ENCODE results near the gene VWA3A. TPM values are rescaled to one million over a fixed set of nuclear protein-coding genes. Genes with fewer than 3 reads are reported as not detected.
"Not testable (repeated sequence)": the region's sequence is repeated elsewhere in the genome, so short reads cannot be mapped to it uniquely, and the experiment has no call there.

The VWA3A gene
- total RNA-seq, 3 donors from 2014 or later (not counting 1 experiment from before 2014, with no cell fraction given): 0.28 to 0.39 (median 0.35) TPM

GRCh38 chr16:22144520-22144919 lies 52.2 kb downstream of the VWA3A start:
- Mint-ChIP-seq H3K27ac (no peak overlapping the region), H3K27me3 (ENCODE audit: low read depth in 2 of 2) (peaks cover 0 to 5% of the 10 kb centered on the region in 2 donors), H3K9me3 (no peaks in the 10 kb centered on the region), H3K4me1 (no peaks in the 10 kb centered on the region), H3K36me3 (no peaks in the 10 kb centered on the region), H3K4me3 (no peak overlapping the region)
- DNase-seq (no peak), ATAC-seq (no peak)
- Histone ChIP-seq H3K4me3 (ENCODE audit: low read length) (no peak overlapping the region), H3K9me3 (ENCODE audit: control insufficient read depth, insufficient read depth, low read length) (no peaks in the 10 kb centered on the region), H3K36me3 (ENCODE audit: control insufficient read depth, insufficient read depth, low read length) (no peaks in the 10 kb centered on the region), H3K27ac (ENCODE audit: low read length) (no peak overlapping the region), H3K4me1 (ENCODE audit: control insufficient read depth, insufficient read depth, low read length) (no peaks in the 10 kb centered on the region), H3K27me3 (ENCODE audit: control insufficient read depth, insufficient read depth, low read length) (no peaks in the 10 kb centered on the region)
- intact Hi-C loops (cut with micrococcal nuclease): no loop called here
- TF ChIP-seq CTCF (IDR thresholded peaks at IDR 0.05): no peak
- 94% methylated on average over 6 of the region's 6 CpGs for WGBS (ENCODE audit: insufficient coverage)

GRCh38 chr16:22147853-22148252 lies 55.5 kb downstream of the VWA3A start:
- 79% methylated on average over 8 of the region's 9 CpGs for WGBS (ENCODE audit: insufficient coverage)
- no peak overlapping the region for H3K4me3 Mint-ChIP-seq
- TF ChIP-seq CTCF (IDR thresholded peaks at IDR 0.05): no peak
- intact Hi-C loops (cut with micrococcal nuclease): no loop called here
- no peaks in the 10 kb centered on the region for H3K9me3 ChIP-seq (ENCODE audit: control insufficient read depth, insufficient read depth, low read length)
- no peak overlapping the region for H3K27ac Mint-ChIP-seq
- H3K27me3 Mint-ChIP-seq (ENCODE audit: low read depth in 2 of 2): peaks cover 0 to 2% of the 10 kb centered on the region in 2 donors
- H3K27ac ChIP-seq (ENCODE audit: low read length): no peak overlapping the region
- H3K27me3 ChIP-seq (ENCODE audit: control insufficient read depth, insufficient read depth, low read length): no peaks in the 10 kb centered on the region
- no peak overlapping the region for H3K4me3 ChIP-seq (ENCODE audit: low read length)
- H3K4me1 Mint-ChIP-seq: no peaks in the 10 kb centered on the region
- no peak for ATAC-seq
- no peaks in the 10 kb centered on the region for H3K9me3 Mint-ChIP-seq
- no peaks in the 10 kb centered on the region for H3K4me1 ChIP-seq (ENCODE audit: control insufficient read depth, insufficient read depth, low read length)
- no peak for DNase-seq
- H3K36me3 ChIP-seq (ENCODE audit: control insufficient read depth, insufficient read depth, low read length): no peaks in the 10 kb centered on the region
- H3K36me3 Mint-ChIP-seq: no peaks in the 10 kb centered on the region

GRCh38 chr16:22151246-22151998 lies 59.1 kb downstream of the VWA3A start:
- no peaks in the 10 kb centered on the region for H3K9me3 ChIP-seq (ENCODE audit: control insufficient read depth, insufficient read depth, low read length)
- H3K4me1 ChIP-seq (ENCODE audit: control insufficient read depth, insufficient read depth, low read length): no peaks in the 10 kb centered on the region
- H3K27ac Mint-ChIP-seq: no peak overlapping the region
- no peaks in the 10 kb centered on the region for H3K4me1 Mint-ChIP-seq
- H3K27ac ChIP-seq (ENCODE audit: low read length): no peak overlapping the region
- 92% methylated on average over 5 of the region's 7 CpGs for WGBS (ENCODE audit: insufficient coverage)
- peaks cover 0 to 3% of the 10 kb centered on the region in 2 donors for H3K27me3 Mint-ChIP-seq (ENCODE audit: low read depth in 2 of 2)
- no peak overlapping the region for H3K4me3 Mint-ChIP-seq
- no peak overlapping the region for H3K4me3 ChIP-seq (ENCODE audit: low read length)
- no peaks in the 10 kb centered on the region for H3K9me3 Mint-ChIP-seq
- H3K27me3 ChIP-seq (ENCODE audit: control insufficient read depth, insufficient read depth, low read length): no peaks in the 10 kb centered on the region
- intact Hi-C loops (cut with micrococcal nuclease): no loop called here
- no peaks in the 10 kb centered on the region for H3K36me3 ChIP-seq (ENCODE audit: control insufficient read depth, insufficient read depth, low read length)
- no peak for DNase-seq
- no peaks in the 10 kb centered on the region for H3K36me3 Mint-ChIP-seq
- no peak for TF ChIP-seq CTCF (IDR thresholded peaks at IDR 0.05)
- no peak for ATAC-seq

GRCh38 chr16:22152316-22152715 lies 60.0 kb downstream of the VWA3A start:
- WGBS (ENCODE audit: insufficient coverage): 86% methylated on average over 11 of the region's 11 CpGs
- Histone ChIP-seq H3K4me1 (ENCODE audit: control insufficient read depth, insufficient read depth, low read length) (no peaks in the 10 kb centered on the region), H3K27me3 (ENCODE audit: control insufficient read depth, insufficient read depth, low read length) (no peaks in the 10 kb centered on the region), H3K36me3 (ENCODE audit: control insufficient read depth, insufficient read depth, low read length) (no peaks in the 10 kb centered on the region), H3K27ac (ENCODE audit: low read length) (no peak overlapping the region), H3K9me3 (ENCODE audit: control insufficient read depth, insufficient read depth, low read length) (no peaks in the 10 kb centered on the region), H3K4me3 (ENCODE audit: low read length) (no peak overlapping the region)
- ATAC-seq: no peak
- TF ChIP-seq CTCF (IDR thresholded peaks at IDR 0.05): no peak
- no peak for DNase-seq
- H3K27me3 Mint-ChIP-seq (ENCODE audit: low read depth in 2 of 2): peaks cover 0 to 3% of the 10 kb centered on the region in 2 donors
- H3K4me1 Mint-ChIP-seq: no peaks in the 10 kb centered on the region
- no peaks in the 10 kb centered on the region for H3K9me3 Mint-ChIP-seq
- intact Hi-C loops (cut with micrococcal nuclease): no loop called here
- no peak overlapping the region for H3K27ac Mint-ChIP-seq
- H3K36me3 Mint-ChIP-seq: no peaks in the 10 kb centered on the region
- no peak overlapping the region for H3K4me3 Mint-ChIP-seq

- DNase-seq; H3K36me3 ChIP-seq (ENCODE audit: control insufficient read depth, insufficient read depth, low read length); H3K9me3 ChIP-seq (ENCODE audit: control insufficient read depth, insufficient read depth, low read length); H3K4me1 Mint-ChIP-seq; H3K4me3 ChIP-seq (ENCODE audit: low read length); intact Hi-C loops (cut with micrococcal nuclease); H3K9me3 Mint-ChIP-seq; H3K27me3 ChIP-seq (ENCODE audit: control insufficient read depth, insufficient read depth, low read length); H3K27me3 Mint-ChIP-seq (ENCODE audit: low read depth in 2 of 2); H3K36me3 Mint-ChIP-seq; H3K27ac ChIP-seq (ENCODE audit: low read length); ATAC-seq; H3K4me1 ChIP-seq (ENCODE audit: control insufficient read depth, insufficient read depth, low read length); H3K27ac Mint-ChIP-seq; H3K4me3 Mint-ChIP-seq: not testable (repeated sequence)
- WGBS (ENCODE audit: insufficient coverage): 89% methylated on average over 7 of the region's 7 CpGs
These were observed 60.7 kb downstream of the VWA3A start for GRCh38 chr16:22153078-22153477.

Measured in natural killer cell (primary cell).